ENCODE data around the gene USH2A.

DNA sequence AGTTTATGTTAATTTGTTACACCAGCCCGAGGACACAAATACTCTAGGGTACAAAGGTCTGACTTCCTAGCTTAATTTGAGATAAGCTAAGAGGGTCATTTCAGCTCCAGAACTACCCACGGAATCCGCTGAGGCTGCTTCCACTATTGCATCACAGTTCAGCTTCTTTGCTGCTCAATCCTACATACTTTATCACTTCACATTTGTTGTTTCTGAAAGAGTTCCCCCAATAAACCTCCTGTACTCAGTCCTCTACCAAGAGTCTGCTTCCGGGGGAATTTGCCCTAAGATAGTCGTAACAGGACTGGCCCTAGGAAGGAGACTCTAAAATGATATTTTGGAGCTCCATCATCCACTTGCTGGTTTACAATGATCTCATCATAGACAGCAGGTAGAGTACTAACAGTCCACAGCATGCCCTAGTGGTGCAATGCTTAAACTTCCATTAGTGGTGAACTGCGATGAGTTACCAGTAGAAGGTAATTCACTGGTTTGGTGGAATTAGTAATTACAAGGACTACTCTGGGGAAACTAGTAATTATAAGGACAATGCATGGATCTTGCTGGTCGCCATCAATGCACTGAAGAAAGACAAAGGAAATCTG is 229.3 kb downstream of the USH2A start:
- TF ChIP-seq POLR2AphosphoS5 (IDR thresholded peaks at IDR 0.05) (no peak), CTCF (IDR thresholded peaks at IDR 0.05; ENCODE audit: poor library complexity, severe bottlenecking) (no peak), RAD21 (conservative IDR thresholded peaks at IDR 0.05) (no peak), EZH2 (IDR thresholded peaks at IDR 0.05; ENCODE audit: borderline replicate concordance, insufficient read depth, low read length, poor library complexity, severe bottlenecking) (no peak)
- TF ChIP-seq, protein P1, sequence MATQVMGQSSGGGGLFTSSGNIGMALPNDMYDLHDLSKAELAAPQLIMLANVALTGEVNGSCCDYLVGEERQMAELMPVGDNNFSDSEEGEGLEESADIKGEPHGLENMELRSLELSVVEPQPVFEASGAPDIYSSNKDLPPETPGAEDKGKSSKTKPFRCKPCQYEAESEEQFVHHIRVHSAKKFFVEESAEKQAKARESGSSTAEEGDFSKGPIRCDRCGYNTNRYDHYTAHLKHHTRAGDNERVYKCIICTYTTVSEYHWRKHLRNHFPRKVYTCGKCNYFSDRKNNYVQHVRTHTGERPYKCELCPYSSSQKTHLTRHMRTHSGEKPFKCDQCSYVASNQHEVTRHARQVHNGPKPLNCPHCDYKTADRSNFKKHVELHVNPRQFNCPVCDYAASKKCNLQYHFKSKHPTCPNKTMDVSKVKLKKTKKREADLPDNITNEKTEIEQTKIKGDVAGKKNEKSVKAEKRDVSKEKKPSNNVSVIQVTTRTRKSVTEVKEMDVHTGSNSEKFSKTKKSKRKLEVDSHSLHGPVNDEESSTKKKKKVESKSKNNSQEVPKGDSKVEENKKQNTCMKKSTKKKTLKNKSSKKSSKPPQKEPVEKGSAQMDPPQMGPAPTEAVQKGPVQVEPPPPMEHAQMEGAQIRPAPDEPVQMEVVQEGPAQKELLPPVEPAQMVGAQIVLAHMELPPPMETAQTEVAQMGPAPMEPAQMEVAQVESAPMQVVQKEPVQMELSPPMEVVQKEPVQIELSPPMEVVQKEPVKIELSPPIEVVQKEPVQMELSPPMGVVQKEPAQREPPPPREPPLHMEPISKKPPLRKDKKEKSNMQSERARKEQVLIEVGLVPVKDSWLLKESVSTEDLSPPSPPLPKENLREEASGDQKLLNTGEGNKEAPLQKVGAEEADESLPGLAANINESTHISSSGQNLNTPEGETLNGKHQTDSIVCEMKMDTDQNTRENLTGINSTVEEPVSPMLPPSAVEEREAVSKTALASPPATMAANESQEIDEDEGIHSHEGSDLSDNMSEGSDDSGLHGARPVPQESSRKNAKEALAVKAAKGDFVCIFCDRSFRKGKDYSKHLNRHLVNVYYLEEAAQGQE (IDR thresholded peaks at IDR 0.05; ENCODE audit: borderline replicate concordance): no peak
